GM23338 (cell line): ENCODE data around the gene GDPD5. TPM values are rescaled to one million over a fixed set of nuclear protein-coding genes. Genes with fewer than 3 reads are reported as not detected.

ENCODE experiments used
- ATAC-seq: fragments of 200-7000 bp; cut with Tn5 transposase; 3 replicates; pipeline ENCODE4 v1.9.1; 2020
- DNase-seq: peaks from one replicate; pipeline ENCODE4 v3.0.0-alpha.2; 2015; ENCODE audit warnings: low spot score
- H2AFZ ChIP-seq: fragments of 200-600 bp; sonication (generic); 2 replicates; pipeline ENCODE4 v1.8.0; 2016; ENCODE audit warnings: antibody characterized with exemption, mild to moderate bottlenecking, moderate library complexity
- H3F3A ChIP-seq: fragments of 200-600 bp; sonication (generic); replicated peaks from 2 replicates; pipeline ENCODE4 v1.8.0; 2017; ENCODE audit warnings: antibody characterized with exemption, mixed run types, low read depth
- H3K27ac ChIP-seq: fragments of 200-600 bp; sonication (generic); 2 replicates; pipeline ENCODE4 v1.6.1; 2016; ENCODE audit warnings: low read depth
- H3K27me3 ChIP-seq: fragments of 200-600 bp; sonication (generic); 2 replicates; pipeline ENCODE4 v1.8.0; 2016; ENCODE audit warnings: mild to moderate bottlenecking, mixed run types, moderate library complexity; ENCODE audit not compliant: insufficient read depth
- H3K36me3 ChIP-seq: fragments of 200-600 bp; sonication (generic); 2 replicates; pipeline ENCODE4 v1.8.0; 2016; ENCODE audit warnings: mild to moderate bottlenecking; ENCODE audit not compliant: insufficient read depth
- H3K4me1 ChIP-seq: fragments of 200-600 bp; sonication (generic); 2 replicates; pipeline ENCODE4 v1.8.0; 2016; ENCODE audit warnings: mild to moderate bottlenecking, moderate library complexity; ENCODE audit not compliant: insufficient read depth
- H3K4me2 ChIP-seq: fragments of 200-600 bp; sonication (generic); 2 replicates; pipeline ENCODE4 v1.7.1; 2017; ENCODE audit warnings: mixed run types
- H3K4me3 ChIP-seq: fragments of 200-600 bp; sonication (generic); 2 replicates; pipeline ENCODE4 v1.6.1; 2016; ENCODE audit warnings: mixed run types
- H3K79me2 ChIP-seq: fragments of 200-600 bp; sonication (generic); replicated peaks from 2 replicates; pipeline ENCODE4 v1.8.0; 2017; ENCODE audit warnings: mild to moderate bottlenecking; ENCODE audit not compliant: insufficient read depth
- H3K9me2 ChIP-seq: fragments of 200-600 bp; sonication (generic); 2 replicates; pipeline ENCODE4 v1.8.0; 2017; ENCODE audit not compliant: insufficient read depth
- H4K20me1 ChIP-seq: fragments of 200-600 bp; sonication (generic); replicated peaks from 2 replicates; pipeline ENCODE4 v1.8.0; 2017; ENCODE audit warnings: mild to moderate bottlenecking; ENCODE audit not compliant: insufficient read depth
- H3K27ac Mint-ChIP-seq: 2 replicates; pipeline ENCODE4 v1.8.0; 2020; ENCODE audit warnings: inconsistent platforms, mild to moderate bottlenecking, moderate library complexity, mixed read lengths
- H3K27me3 Mint-ChIP-seq: 3 replicates; pipeline ENCODE4 v1.8.0; 2022; ENCODE audit warnings: low read depth, mild to moderate bottlenecking, moderate library complexity, mixed read lengths, inconsistent platforms; ENCODE audit not compliant: insufficient read depth, poor library complexity
- H3K36me3 Mint-ChIP-seq: 3 replicates; pipeline ENCODE4 v1.8.0; 2021; ENCODE audit warnings: low read depth, mild to moderate bottlenecking, inconsistent platforms, moderate library complexity, mixed read lengths
- H3K4me1 Mint-ChIP-seq: 3 replicates; pipeline ENCODE4 v1.8.0; 2020; ENCODE audit warnings: mild to moderate bottlenecking, inconsistent platforms, mixed read lengths
- H3K4me3 Mint-ChIP-seq: 3 replicates; pipeline ENCODE4 v1.8.0; 2021; ENCODE audit warnings: moderate library complexity, mild to moderate bottlenecking, inconsistent platforms, mixed read lengths
- H3K9me3 Mint-ChIP-seq: 3 replicates; pipeline ENCODE4 v1.8.0; 2020; ENCODE audit warnings: moderate library complexity, mild to moderate bottlenecking, inconsistent platforms, mixed read lengths
- CREB1 ChIP-seq: fragments of 250-450 bp; sonication (Bioruptor Pico); IDR thresholded peaks from 2 replicates; pipeline ENCODE4 v1.5.0; 2020; ENCODE audit warnings: low read depth, mild to moderate bottlenecking, moderate library complexity
- NANOG ChIP-seq: IDR thresholded peaks from 2 replicates; pipeline ENCODE4 v1.6.1; 2016; ENCODE audit warnings: antibody characterized with exemption, borderline replicate concordance
- POLR2AphosphoS5 ChIP-seq: IDR thresholded peaks from 2 replicates; pipeline ENCODE4 v1.6.1; 2016; ENCODE audit warnings: antibody characterized with exemption, low read depth
- polyA plus RNA-seq: library from polyadenylated mRNA; unstranded; fragments of >200 nt; fragmentation: Nextera tagmentation; extraction: Ambion mirVana; gene quantifications from 2 replicates; pipeline ENCODE4 v1.2.1, GENCODE V29; 2016
- total RNA-seq: library from RNA; depleted of rRNA; stranded (reverse); fragments of >200 nt; shearing (Covaris generic); gene quantifications from 2 replicates; pipeline ENCODE4 v1.2.3, GENCODE V29; 2014
- TF ChIP-seq, protein P1 (sequence below): IDR thresholded peaks from 2 replicates; pipeline ENCODE4 v1.6.1; 2016; ENCODE audit warnings: antibody characterized with exemption
- TF ChIP-seq, protein P2 (sequence below): fragments of 250-450 bp; sonication (Bioruptor Pico); IDR thresholded peaks from 2 replicates; pipeline ENCODE4 v1.5.0; 2020; ENCODE audit warnings: mild to moderate bottlenecking, moderate library complexity

GDPD5 gene
- total and polyA plus RNA-seq, 2 experiments from 2014 or later, result 1.6 to 4.9 TPM

DNA sequence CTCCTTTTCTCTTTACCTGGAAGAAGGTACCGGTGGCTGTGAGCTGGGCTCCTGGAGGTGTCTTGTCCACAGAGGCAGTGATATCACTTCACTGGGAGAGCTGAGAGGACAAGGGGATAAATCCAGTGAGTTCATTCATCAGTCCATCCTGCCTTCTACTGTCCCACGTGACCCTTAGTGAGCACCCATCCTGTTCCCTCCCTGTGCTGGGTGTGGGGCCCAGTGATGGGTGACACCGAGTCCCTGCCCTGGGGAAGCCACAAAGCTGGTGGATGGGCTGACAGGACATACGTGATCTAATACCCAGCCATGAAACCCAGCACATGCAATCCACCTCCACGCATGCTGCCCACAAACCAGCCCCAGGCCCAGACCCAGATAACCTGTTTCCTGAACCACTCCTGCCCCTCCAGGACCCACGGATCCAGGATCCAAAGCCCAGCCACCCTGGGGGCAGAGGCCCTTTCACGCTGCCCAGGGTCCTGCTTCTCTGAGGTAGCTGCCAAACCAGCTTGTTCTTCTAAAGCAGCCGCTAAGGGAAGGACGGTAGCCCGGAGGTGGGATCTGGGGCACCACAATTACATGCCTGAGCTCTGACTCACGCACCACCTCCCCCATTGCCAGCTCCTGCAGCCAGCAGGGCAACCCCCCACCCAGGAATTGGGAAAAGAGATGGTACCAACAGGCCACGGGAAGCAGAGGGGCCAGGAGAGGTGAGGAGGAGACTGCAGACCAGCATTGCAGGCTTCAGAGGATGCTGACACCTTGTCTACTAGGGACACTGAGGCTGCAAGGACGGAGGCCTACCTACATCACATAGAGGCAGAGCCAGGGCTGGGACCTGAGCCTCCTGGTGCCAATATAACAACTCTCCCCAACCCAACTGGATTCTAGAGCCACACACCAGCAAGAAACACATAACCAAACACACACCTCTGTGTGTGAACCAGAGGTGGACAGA, 35.2 kb downstream of the GDPD5 start:
- Histone ChIP-seq H4K20me1 (no peaks in the 10 kb centered on the region), H3F3A (no peaks in the 10 kb centered on the region), H3K27me3 (no peaks in the 10 kb centered on the region), H3K9me2 (no peaks in the 10 kb centered on the region), H3K27ac (no peak overlapping the region), H3K4me2 (peak overlapping the region; percentile 43; the same call in 1 of the 2 replicates), H3K4me3 (no peak overlapping the region), H3K79me2 (no peaks in the 10 kb centered on the region), H3K36me3 (no peaks in the 10 kb centered on the region), H2AFZ (peak overlapping the region; percentile 74; the same call in 1 of the 2 replicates), H3K4me1 (peaks cover 13% of the 10 kb centered on the region)
- Mint-ChIP-seq H3K4me1 (peaks cover 24% of the 10 kb centered on the region), H3K27me3 (peaks cover 9% of the 10 kb centered on the region), H3K27ac (peak overlapping the region; percentile 23), H3K36me3 (no peaks in the 10 kb centered on the region), H3K9me3 (no peaks in the 10 kb centered on the region), H3K4me3 (peak overlapping the region; percentile 34; the same call in 1 of the 3 replicates)
- TF ChIP-seq CREB1 (CRISPR knock-in tag) (no peak), NANOG (no peak), POLR2AphosphoS5 (no peak)
- TF ChIP-seq, protein P1, sequence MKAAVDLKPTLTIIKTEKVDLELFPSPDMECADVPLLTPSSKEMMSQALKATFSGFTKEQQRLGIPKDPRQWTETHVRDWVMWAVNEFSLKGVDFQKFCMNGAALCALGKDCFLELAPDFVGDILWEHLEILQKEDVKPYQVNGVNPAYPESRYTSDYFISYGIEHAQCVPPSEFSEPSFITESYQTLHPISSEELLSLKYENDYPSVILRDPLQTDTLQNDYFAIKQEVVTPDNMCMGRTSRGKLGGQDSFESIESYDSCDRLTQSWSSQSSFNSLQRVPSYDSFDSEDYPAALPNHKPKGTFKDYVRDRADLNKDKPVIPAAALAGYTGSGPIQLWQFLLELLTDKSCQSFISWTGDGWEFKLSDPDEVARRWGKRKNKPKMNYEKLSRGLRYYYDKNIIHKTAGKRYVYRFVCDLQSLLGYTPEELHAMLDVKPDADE, result no peak
- TF ChIP-seq, protein P2, sequence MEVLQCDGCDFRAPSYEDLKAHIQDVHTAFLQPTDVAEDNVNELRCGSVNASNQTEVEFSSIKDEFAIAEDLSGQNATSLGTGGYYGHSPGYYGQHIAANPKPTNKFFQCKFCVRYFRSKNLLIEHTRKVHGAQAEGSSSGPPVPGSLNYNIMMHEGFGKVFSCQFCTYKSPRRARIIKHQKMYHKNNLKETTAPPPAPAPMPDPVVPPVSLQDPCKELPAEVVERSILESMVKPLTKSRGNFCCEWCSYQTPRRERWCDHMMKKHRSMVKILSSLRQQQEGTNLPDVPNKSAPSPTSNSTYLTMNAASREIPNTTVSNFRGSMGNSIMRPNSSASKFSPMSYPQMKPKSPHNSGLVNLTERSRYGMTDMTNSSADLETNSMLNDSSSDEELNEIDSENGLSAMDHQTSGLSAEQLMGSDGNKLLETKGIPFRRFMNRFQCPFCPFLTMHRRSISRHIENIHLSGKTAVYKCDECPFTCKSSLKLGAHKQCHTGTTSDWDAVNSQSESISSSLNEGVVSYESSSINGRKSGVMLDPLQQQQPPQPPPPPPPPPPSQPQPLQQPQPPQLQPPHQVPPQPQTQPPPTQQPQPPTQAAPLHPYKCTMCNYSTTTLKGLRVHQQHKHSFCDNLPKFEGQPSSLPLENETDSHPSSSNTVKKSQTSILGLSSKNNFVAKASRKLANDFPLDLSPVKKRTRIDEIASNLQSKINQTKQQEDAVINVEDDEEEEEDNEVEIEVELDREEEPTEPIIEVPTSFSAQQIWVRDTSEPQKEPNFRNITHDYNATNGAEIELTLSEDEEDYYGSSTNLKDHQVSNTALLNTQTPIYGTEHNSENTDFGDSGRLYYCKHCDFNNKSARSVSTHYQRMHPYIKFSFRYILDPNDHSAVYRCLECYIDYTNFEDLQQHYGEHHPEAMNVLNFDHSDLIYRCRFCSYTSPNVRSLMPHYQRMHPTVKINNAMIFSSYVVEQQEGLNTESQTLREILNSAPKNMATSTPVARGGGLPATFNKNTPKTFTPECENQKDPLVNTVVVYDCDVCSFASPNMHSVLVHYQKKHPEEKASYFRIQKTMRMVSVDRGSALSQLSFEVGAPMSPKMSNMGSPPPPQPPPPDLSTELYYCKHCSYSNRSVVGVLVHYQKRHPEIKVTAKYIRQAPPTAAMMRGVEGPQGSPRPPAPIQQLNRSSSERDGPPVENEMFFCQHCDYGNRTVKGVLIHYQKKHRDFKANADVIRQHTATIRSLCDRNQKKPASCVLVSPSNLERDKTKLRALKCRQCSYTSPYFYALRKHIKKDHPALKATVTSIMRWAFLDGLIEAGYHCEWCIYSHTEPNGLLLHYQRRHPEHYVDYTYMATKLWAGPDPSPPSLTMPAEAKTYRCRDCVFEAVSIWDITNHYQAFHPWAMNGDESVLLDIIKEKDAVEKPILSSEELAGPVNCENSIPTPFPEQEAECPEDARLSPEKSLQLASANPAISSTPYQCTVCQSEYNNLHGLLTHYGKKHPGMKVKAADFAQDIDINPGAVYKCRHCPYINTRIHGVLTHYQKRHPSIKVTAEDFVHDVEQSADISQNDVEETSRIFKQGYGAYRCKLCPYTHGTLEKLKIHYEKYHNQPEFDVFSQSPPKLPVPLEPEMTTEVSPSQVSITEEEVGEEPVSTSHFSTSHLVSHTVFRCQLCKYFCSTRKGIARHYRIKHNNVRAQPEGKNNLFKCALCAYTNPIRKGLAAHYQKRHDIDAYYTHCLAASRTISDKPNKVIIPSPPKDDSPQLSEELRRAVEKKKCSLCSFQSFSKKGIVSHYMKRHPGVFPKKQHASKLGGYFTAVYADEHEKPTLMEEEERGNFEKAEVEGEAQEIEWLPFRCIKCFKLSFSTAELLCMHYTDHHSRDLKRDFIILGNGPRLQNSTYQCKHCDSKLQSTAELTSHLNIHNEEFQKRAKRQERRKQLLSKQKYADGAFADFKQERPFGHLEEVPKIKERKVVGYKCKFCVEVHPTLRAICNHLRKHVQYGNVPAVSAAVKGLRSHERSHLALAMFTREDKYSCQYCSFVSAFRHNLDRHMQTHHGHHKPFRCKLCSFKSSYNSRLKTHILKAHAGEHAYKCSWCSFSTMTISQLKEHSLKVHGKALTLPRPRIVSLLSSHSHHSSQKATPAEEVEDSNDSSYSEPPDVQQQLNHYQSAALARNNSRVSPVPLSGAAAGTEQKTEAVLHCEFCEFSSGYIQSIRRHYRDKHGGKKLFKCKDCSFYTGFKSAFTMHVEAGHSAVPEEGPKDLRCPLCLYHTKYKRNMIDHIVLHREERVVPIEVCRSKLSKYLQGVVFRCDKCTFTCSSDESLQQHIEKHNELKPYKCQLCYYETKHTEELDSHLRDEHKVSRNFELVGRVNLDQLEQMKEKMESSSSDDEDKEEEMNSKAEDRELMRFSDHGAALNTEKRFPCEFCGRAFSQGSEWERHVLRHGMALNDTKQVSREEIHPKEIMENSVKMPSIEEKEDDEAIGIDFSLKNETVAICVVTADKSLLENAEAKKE (CRISPR knock-in tag), result no peak
- ATAC-seq (peak; percentile 81), DNase-seq (peak; percentile 67)
